Neural cell (in vitro differentiated cells): ENCODE data around the gene AIFM1.

Experiments
- CTCF ChIP-seq: fragments of 450-650 bp; IDR thresholded peaks from 2 replicates; pipeline ENCODE4 v1.5.1; 2014; ENCODE audit warnings: antibody characterized with exemption, mild to moderate bottlenecking, moderate library complexity; ENCODE audit not compliant: poor library complexity, severe bottlenecking
- RAD21 ChIP-seq: fragments of 450-650 bp; conservative IDR thresholded peaks from 2 replicates; pipeline ENCODE4 v1.6.1; 2014; ENCODE audit warnings: antibody characterized with exemption, mild to moderate bottlenecking, moderate library complexity
- REST ChIP-seq: IDR thresholded peaks from 2 replicates; pipeline ENCODE4 v1.6.1; 2012; ENCODE audit warnings: borderline replicate concordance
- TAF1 ChIP-seq: IDR thresholded peaks from 2 replicates; pipeline ENCODE4 v1.6.1; 2012; ENCODE audit warnings: low read depth

DNA sequence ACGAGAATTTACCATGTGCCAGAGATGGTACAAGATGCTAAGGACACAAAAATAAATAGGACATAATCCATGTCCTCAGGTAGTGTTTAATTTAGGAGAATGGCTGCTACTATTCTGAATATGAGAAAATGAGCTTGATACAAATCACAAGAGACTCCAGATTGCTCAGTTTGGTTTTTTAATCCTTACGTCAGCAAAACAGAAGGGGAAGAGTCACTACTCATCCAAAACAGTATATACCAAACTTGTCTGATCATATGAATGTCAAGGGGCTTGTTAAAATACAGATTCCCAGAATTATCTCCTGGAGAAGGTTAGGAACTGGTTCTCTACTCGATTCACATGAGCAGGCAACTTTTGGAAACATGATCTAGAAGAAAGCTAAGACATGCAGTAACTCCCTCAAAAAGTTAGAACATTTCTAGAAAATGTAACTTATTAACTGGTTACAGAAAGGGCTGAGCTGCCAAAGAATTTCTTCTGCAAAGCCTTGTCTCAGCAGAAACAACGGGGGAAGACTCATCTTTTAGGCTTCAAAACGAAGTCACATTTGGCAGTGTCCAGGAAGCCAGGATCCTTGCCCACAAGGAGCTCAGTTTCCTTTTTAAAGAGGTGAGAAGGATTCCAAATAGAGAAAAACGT is 3.4 kb downstream of the AIFM1 start:
- no peak for TF ChIP-seq CTCF
- TF ChIP-seq REST, result no peak
- TF ChIP-seq RAD21, result no peak
- TF ChIP-seq TAF1, result no peak
